PFSK-1 (cell line): ENCODE results near the gene MLPH.

Experiments
- FOXP2 ChIP-seq: optimal IDR thresholded peaks from 2 replicates; pipeline ENCODE3; 2011; ENCODE audit warnings: borderline replicate concordance, control low read depth, inconsistent platforms; ENCODE audit not compliant: insufficient read depth; ENCODE audit errors: extremely low read length, extremely low read depth
- POLR2AphosphoS5 ChIP-seq: IDR thresholded peaks from 2 replicates; pipeline ENCODE4 v1.6.1; 2012; ENCODE audit warnings: low read depth, mild to moderate bottlenecking, control low read depth, low read length, moderate library complexity
- REST ChIP-seq, 2 experiments: IDR thresholded peaks; 2 replicates each; pipeline versions ENCODE4 v1.6.1 to v1.8.0; 2011 to 2012; ENCODE audit warnings: low read depth in 2 of 2, low read length in 2 of 2, control low read depth in 1 of 2, inconsistent platforms in 1 of 2, mild to moderate bottlenecking in 1 of 2, moderate library complexity in 1 of 2; ENCODE audit not compliant: insufficient read depth in 1 of 2
- SIN3A ChIP-seq: IDR thresholded peaks from 2 replicates; pipeline ENCODE4 v1.6.1; 2012; ENCODE audit warnings: mild to moderate bottlenecking, low read length, moderate library complexity, borderline replicate concordance; ENCODE audit not compliant: insufficient read depth
- TAF1 ChIP-seq: IDR thresholded peaks from 2 replicates; pipeline ENCODE4 v1.6.1; 2012; ENCODE audit warnings: low read length, control low read depth, borderline replicate concordance; ENCODE audit not compliant: insufficient read depth

MLPH gene

GRCh38 chr2:237530472-237531433 is 43.7 kb downstream of the MLPH start:
- no peak for TF ChIP-seq REST (IDR thresholded peaks at IDR 0.05; ENCODE audit: insufficient read depth in 1 of 2, low read depth in 2 of 2, low read length in 2 of 2)
- no peak for TF ChIP-seq TAF1
- TF ChIP-seq POLR2AphosphoS5 = no peak
- no peak for TF ChIP-seq FOXP2
- no peak for TF ChIP-seq SIN3A

DNA sequence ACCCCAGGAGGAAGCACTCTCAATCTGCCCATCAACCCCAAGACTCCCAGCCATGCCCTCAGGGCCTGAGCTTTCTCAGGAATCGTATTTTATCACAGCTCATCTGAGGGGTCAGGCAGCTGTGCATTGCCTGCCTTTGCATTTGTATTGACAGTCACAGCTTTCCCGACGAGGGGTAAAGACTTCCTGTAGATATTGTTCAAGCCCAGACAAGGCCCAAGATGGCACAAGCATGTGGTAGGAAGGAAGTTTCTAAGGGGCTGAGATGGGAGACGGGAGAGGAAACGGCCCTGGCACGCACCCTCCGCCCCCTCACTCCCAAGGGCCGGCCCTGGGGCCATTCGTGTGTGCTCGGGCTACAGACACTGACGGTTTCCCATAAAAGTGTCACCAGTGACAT is 45.1 kb downstream of the MLPH start:
- no peak for TF ChIP-seq TAF1
- TF ChIP-seq FOXP2 = no peak
- no peak for TF ChIP-seq REST (IDR thresholded peaks at IDR 0.05; ENCODE audit: insufficient read depth in 1 of 2, low read depth in 2 of 2, low read length in 2 of 2)
- no peak for TF ChIP-seq SIN3A
- TF ChIP-seq POLR2AphosphoS5 = no peak

- TF ChIP-seq SIN3A = no peak
- no peak for TF ChIP-seq FOXP2
- no peak for TF ChIP-seq TAF1
- TF ChIP-seq POLR2AphosphoS5 = no peak
- no peak for TF ChIP-seq REST (IDR thresholded peaks at IDR 0.05; ENCODE audit: insufficient read depth in 1 of 2, low read depth in 2 of 2, low read length in 2 of 2)
These were observed 46.7 kb downstream of the MLPH start for GRCh38 chr2:237533668-237534161.

DNA sequence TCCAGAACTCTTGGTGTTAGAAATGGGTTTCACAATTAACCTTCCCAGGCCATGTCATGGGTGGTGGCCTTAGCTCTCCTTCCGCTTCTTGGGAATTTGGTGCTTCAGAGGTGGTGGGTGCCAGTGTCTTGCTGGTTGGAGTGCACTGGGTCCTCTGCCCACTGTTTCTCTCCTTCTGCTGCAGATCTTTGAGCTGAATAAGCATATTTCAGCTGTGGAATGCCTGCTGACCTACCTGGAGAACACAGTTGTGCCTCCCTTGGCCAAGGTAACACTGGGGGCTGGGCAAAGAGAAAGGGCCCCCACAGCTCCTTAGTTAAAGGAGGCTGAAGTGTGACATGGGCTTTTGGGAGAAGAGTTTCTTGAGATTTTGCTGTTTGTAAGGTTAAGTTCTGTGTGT is 47.3 kb downstream of the MLPH start:
- TF ChIP-seq TAF1 (no peak), POLR2AphosphoS5 (no peak), REST (IDR thresholded peaks at IDR 0.05; ENCODE audit: insufficient read depth in 1 of 2, low read depth in 2 of 2, low read length in 2 of 2) (no peak), SIN3A (no peak), FOXP2 (no peak)
